Mesothelial cell of epicardium (in vitro differentiated cells): ENCODE measurements around the gene ZNF804B. TPM values are rescaled to one million over a fixed set of nuclear protein-coding genes. Genes with fewer than 3 reads are reported as not detected.

Source experiments
- DNase-seq, 2 experiments: peaks; one replicate each; pipeline ENCODE4 v3.0.0; 2021; ENCODE audit warnings: low spot score in 2 of 2; ENCODE audit not compliant: unreplicated experiment in 2 of 2
- H3K27ac Mint-ChIP-seq: 2 replicates; pipeline ENCODE4 v1.8.0; 2021; ENCODE audit warnings: mixed read lengths
- H3K27me3 Mint-ChIP-seq: 2 replicates; pipeline ENCODE4 v1.8.0; 2021; ENCODE audit warnings: low read depth, mixed read lengths
- H3K36me3 Mint-ChIP-seq: 2 replicates; pipeline ENCODE4 v1.8.0; 2021; ENCODE audit warnings: mixed read lengths
- H3K4me1 Mint-ChIP-seq: 2 replicates; pipeline ENCODE4 v1.8.0; 2021; ENCODE audit warnings: mixed read lengths
- H3K4me3 Mint-ChIP-seq: 2 replicates; pipeline ENCODE4 v1.8.0; 2021; ENCODE audit warnings: mild to moderate bottlenecking, moderate library complexity, mixed read lengths
- H3K9me3 Mint-ChIP-seq: 2 replicates; pipeline ENCODE4 v1.8.0; 2021; ENCODE audit warnings: mixed read lengths
- CTCF ChIP-seq: fragments of 200-600 bp; sonication (generic); IDR thresholded peaks from one replicate; pipeline ENCODE4 v1.5.0; 2021; ENCODE audit warnings: antibody characterized with exemption; ENCODE audit not compliant: unreplicated experiment
- total RNA-seq: library from RNA; stranded (reverse); gene quantifications from 3 replicates; pipeline ENCODE4 v1.2.1, GENCODE V29; 2021

The ZNF804B gene
- total RNA-seq, 1 donor from 2014 or later, result 0.47 TPM

DNA sequence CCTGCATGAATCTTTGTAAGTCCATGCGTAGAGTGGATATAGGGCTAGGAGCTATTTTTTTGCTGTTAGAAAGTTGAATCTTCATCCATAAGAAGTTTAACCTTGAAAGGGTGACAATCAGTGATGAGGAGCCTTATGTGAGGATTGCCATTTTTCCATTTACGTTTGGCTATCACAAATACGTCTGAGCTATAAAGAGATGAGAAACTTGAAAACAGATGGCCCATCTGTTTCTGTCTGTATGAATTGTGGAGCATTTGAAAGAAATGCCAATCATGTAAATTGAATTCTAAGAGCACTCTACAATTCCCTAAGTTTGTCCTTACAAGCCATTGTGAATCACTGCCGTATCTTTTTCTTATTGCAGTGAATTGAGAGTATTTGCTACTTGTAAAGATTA, 205.9 kb downstream of the ZNF804B start:
- H3K4me1 Mint-ChIP-seq, result peaks cover 6% of the 10 kb centered on the region
- DNase-seq, result no peak
- H3K36me3 Mint-ChIP-seq, result no peaks in the 10 kb centered on the region
- H3K9me3 Mint-ChIP-seq, result peaks cover 3% of the 10 kb centered on the region
- no peaks in the 10 kb centered on the region for H3K27me3 Mint-ChIP-seq
- H3K27ac Mint-ChIP-seq, result no peak overlapping the region
- H3K4me3 Mint-ChIP-seq, result no peak overlapping the region
- no peak for TF ChIP-seq CTCF

DNA sequence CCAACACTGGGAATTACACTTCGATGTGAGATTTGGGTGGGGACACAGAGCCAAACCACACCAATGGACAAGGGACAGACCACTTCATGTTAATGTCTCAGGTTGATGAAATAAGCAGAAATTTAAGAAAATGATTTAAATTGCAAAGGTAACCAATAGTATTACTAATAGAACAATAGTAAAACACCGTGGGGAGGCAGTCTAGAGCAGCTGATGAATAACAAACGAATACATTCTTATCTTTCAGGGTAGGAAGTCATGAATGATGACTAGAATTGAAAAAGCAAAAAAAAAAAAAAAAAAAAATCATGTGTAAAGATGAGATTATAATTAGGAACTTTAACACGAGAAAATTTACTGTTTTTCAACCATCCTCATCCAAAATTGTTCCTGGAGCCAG, 207.9 kb downstream of the ZNF804B start:
- DNase-seq, result no peak
- TF ChIP-seq CTCF, result no peak
- Mint-ChIP-seq H3K4me1 (no peaks in the 10 kb centered on the region), H3K27me3 (no peaks in the 10 kb centered on the region), H3K9me3 (peaks cover 3% of the 10 kb centered on the region), H3K36me3 (no peaks in the 10 kb centered on the region), H3K27ac (no peak overlapping the region), H3K4me3 (no peak overlapping the region)

- Mint-ChIP-seq H3K4me3 (no peak overlapping the region), H3K36me3 (no peaks in the 10 kb centered on the region), H3K4me1 (no peaks in the 10 kb centered on the region), H3K9me3 (no peaks in the 10 kb centered on the region), H3K27ac (no peak overlapping the region), H3K27me3 (peaks cover 2% of the 10 kb centered on the region)
- DNase-seq, result no peak
- no peak for TF ChIP-seq CTCF
Measured at GRCh38 chr7:88969167-88969566, 209.7 kb downstream of the ZNF804B start.

- Mint-ChIP-seq H3K27ac (no peak overlapping the region), H3K27me3 (no peaks in the 10 kb centered on the region)
- no peak for DNase-seq
Measured at GRCh38 chr7:88985295-88985694, 225.8 kb downstream of the ZNF804B start.

GRCh38 chr7:89001306-89001705, 241.8 kb downstream of the ZNF804B start:
- no peak for TF ChIP-seq CTCF
- Mint-ChIP-seq H3K27me3 (peaks cover 2% of the 10 kb centered on the region), H3K27ac (no peak overlapping the region), H3K9me3 (no peaks in the 10 kb centered on the region), H3K4me1 (no peaks in the 10 kb centered on the region), H3K36me3 (no peaks in the 10 kb centered on the region), H3K4me3 (no peak overlapping the region)
- DNase-seq, result no peak

More at GRCh38 chr7:88985295-88985694, 225.8 kb downstream of the ZNF804B start:
- H3K4me1 Mint-ChIP-seq, result peaks cover 11% of the 10 kb centered on the region
- H3K4me3 Mint-ChIP-seq, result no peak overlapping the region
- no peak for TF ChIP-seq CTCF
- H3K9me3 Mint-ChIP-seq, result no peaks in the 10 kb centered on the region
- no peaks in the 10 kb centered on the region for H3K36me3 Mint-ChIP-seq
